HepG2 (cell line): ENCODE results near the gene MYRIP. TPM values are rescaled to one million over a fixed set of nuclear protein-coding genes. Genes with fewer than 3 reads are reported as not detected.

Experiments used
- ATAC-seq: fragments of 200-7000 bp; cut with Tn5 transposase; 3 replicates; pipeline ENCODE4 v1.9.1; 2020; ENCODE audit warnings: mild to moderate bottlenecking, moderate library complexity
- BruUV-seq: library from RNA; stranded (reverse); fragments of 400-500 nt; replicated peaks from 2 replicates; lab custom pipeline; 2021; lab: Mats Ljungman, UMichigan
- CTCF ChIA-PET: fragments of 300-600 bp; formaldehyde crosslinking; extraction: SDS; loops from one replicate; lab custom pipeline; 2021; ENCODE audit warnings: low total read pairs, inconsistent platforms, low intra/inter-chr PET ratio; lab: Yijun Ruan, JAX
- POLR2A ChIA-PET: fragments of 350-600 bp; sonication (Branson Sonifier 250); formaldehyde crosslinking; loops from one replicate; lab custom pipeline; 2020; ENCODE audit warnings: antibody characterized with exemption, inconsistent platforms; lab: Yijun Ruan, JAX
- DNase-seq: peaks from one replicate; pipeline ENCODE4 v3.0.0-alpha.2; 2015; ENCODE audit warnings: low spot score
- FAIRE-seq: peaks from 3 replicates; lab custom pipeline; 2011; peaks lifted over from hg19 to GRCh38; lab: Jason Lieb, UNC
- H2AFZ ChIP-seq: one replicate; pipeline ENCODE4 v1.6.1; 2011; ENCODE audit warnings: low read length, inconsistent platforms
- H3K27ac ChIP-seq: fragments of 300-600 bp; 3 replicates; pipeline ENCODE4 v1.8.0; 2011; ENCODE audit warnings: mixed run types, mild to moderate bottlenecking, mixed read lengths, low read length, inconsistent platforms; ENCODE audit not compliant: insufficient read depth; ENCODE audit errors: extremely low read length
- H3K27me3 ChIP-seq, 2 experiments: fragments of 200-600 bp in 1 of 2; 2 replicates in 1 of 2; 3 replicates in 1 of 2; pipeline versions ENCODE4 v1.6.0 to v1.8.0; 2011; ENCODE audit warnings: low read length in 2 of 2, mild to moderate bottlenecking in 2 of 2, moderate library complexity in 2 of 2, inconsistent platforms in 1 of 2; ENCODE audit not compliant: insufficient read depth in 2 of 2, control insufficient read depth in 1 of 2
- H3K36me3 ChIP-seq, 2 experiments: fragments of 200-600 bp in 1 of 2; replicated peaks in 1 of 2; 2 replicates in 1 of 2; 3 replicates in 1 of 2; pipeline versions ENCODE4 v1.5.1 to v1.8.0; 2011; ENCODE audit warnings: low read length in 2 of 2, inconsistent platforms in 1 of 2; ENCODE audit not compliant: insufficient read depth in 2 of 2, control insufficient read depth in 1 of 2
- H3K4me1 ChIP-seq: 2 replicates; pipeline ENCODE4 v1.5.1; 2012; ENCODE audit warnings: low read length, inconsistent platforms; ENCODE audit not compliant: insufficient read depth
- H3K4me2 ChIP-seq: 2 replicates; pipeline ENCODE4 v1.6.0; 2011; ENCODE audit warnings: low read depth, low read length, inconsistent platforms
- H3K4me3 ChIP-seq, 3 experiments: fragments of 200-600 bp in 1 of 3; sonication (generic), shearing (Covaris generic) in 1 of 3; replicated peaks in 1 of 3; 2 replicates each; pipeline ENCODE4 v1.5.1; 2011 to 2016; ENCODE audit warnings: low read length in 3 of 3, inconsistent platforms in 2 of 3, low read depth in 2 of 3, mild to moderate bottlenecking in 2 of 3, control low read depth in 1 of 3, mixed read lengths in 1 of 3; ENCODE audit not compliant: insufficient read depth in 1 of 3
- H3K79me2 ChIP-seq: one replicate; pipeline ENCODE4 v1.6.1; 2011; ENCODE audit warnings: low read length, inconsistent platforms; ENCODE audit not compliant: insufficient read depth
- H3K9ac ChIP-seq: 2 replicates; pipeline ENCODE4 v1.6.0; 2011; ENCODE audit warnings: mild to moderate bottlenecking, low read depth, low read length, inconsistent platforms; ENCODE audit not compliant: insufficient read depth
- H3K9me3 ChIP-seq: 2 replicates; pipeline ENCODE4 v1.5.1; 2012; ENCODE audit warnings: mild to moderate bottlenecking, low read length
- H4K20me1 ChIP-seq: 2 replicates; pipeline ENCODE4 v1.6.0; 2011; ENCODE audit warnings: inconsistent platforms, mild to moderate bottlenecking, low read length, moderate library complexity; ENCODE audit not compliant: insufficient read depth
- DZIP1 ChIP-seq: sonication (generic); formaldehyde crosslinking; IDR thresholded peaks from 2 replicates; pipeline ENCODE4 v1.5.0; 2020; ENCODE audit warnings: mild to moderate bottlenecking, missing genetic modification reagents
- HIVEP1 ChIP-seq: sonication (generic); formaldehyde crosslinking; IDR thresholded peaks from 2 replicates; pipeline ENCODE4 v1.4.0; 2020; ENCODE audit warnings: mild to moderate bottlenecking, missing genetic modification reagents
- MXI1 ChIP-seq: IDR thresholded peaks from 3 replicates; pipeline ENCODE4 v1.6.1; 2012; ENCODE audit warnings: low read depth, low read length, inconsistent platforms, borderline replicate concordance
- MZF1 ChIP-seq: sonication (generic); formaldehyde crosslinking; IDR thresholded peaks from 2 replicates; pipeline ENCODE4 v1.8.1; 2023; ENCODE audit warnings: mild to moderate bottlenecking, missing genetic modification reagents, borderline replicate concordance
- NFIB ChIP-seq: sonication (generic); formaldehyde crosslinking; IDR thresholded peaks from 2 replicates; pipeline ENCODE4 v1.9.0; 2021; ENCODE audit warnings: missing genetic modification reagents, mild to moderate bottlenecking, borderline replicate concordance
- PHF21A ChIP-seq: sonication (generic); formaldehyde crosslinking; IDR thresholded peaks from 2 replicates; pipeline ENCODE4 v1.5.0; 2020; ENCODE audit warnings: mild to moderate bottlenecking, missing genetic modification reagents
- RBM39 ChIP-seq: fragments of 200-400 bp; formaldehyde crosslinking; IDR thresholded peaks from one replicate; pipeline ENCODE4 v1.6.1; 2018; ENCODE audit warnings: antibody characterized with exemption, mild to moderate bottlenecking, low read depth, low read length; ENCODE audit not compliant: poor library complexity, severe bottlenecking
- SALL2 ChIP-seq: sonication (generic); formaldehyde crosslinking; IDR thresholded peaks from 2 replicates; pipeline ENCODE4 v1.8.1; 2023; ENCODE audit warnings: mild to moderate bottlenecking, missing genetic modification reagents, inconsistent platforms
- SMYD3 ChIP-seq: sonication (generic); formaldehyde crosslinking; IDR thresholded peaks from 2 replicates; pipeline ENCODE4 v1.8.1; 2023; ENCODE audit warnings: mild to moderate bottlenecking, missing genetic modification reagents
- ZBTB46 ChIP-seq: sonication (generic); formaldehyde crosslinking; IDR thresholded peaks from 2 replicates; pipeline ENCODE4 v1.4.0; 2020; ENCODE audit warnings: mild to moderate bottlenecking, missing genetic modification reagents, borderline replicate concordance
- ZBTB8A ChIP-seq: sonication (generic); formaldehyde crosslinking; IDR thresholded peaks from 2 replicates; pipeline ENCODE4 v1.4.0; 2020; ENCODE audit warnings: mild to moderate bottlenecking, low read depth, missing genetic modification reagents, borderline replicate concordance
- ZNF496 ChIP-seq: sonication (generic); formaldehyde crosslinking; IDR thresholded peaks from 2 replicates; pipeline ENCODE4 v1.8.1; 2023; ENCODE audit warnings: mild to moderate bottlenecking, moderate library complexity, missing genetic modification reagents; ENCODE audit not compliant: insufficient replicate concordance
- ZNF605 ChIP-seq: sonication (generic); formaldehyde crosslinking; IDR thresholded peaks from 2 replicates; pipeline ENCODE4 v1.8.0; 2022; ENCODE audit warnings: mild to moderate bottlenecking, missing genetic modification reagents
- ZNF629 ChIP-seq: sonication (generic); formaldehyde crosslinking; conservative IDR thresholded peaks from 2 replicates; pipeline ENCODE4 v1.5.0; 2020; ENCODE audit warnings: missing genetic modification reagents
- ZNF704 ChIP-seq: sonication (generic); formaldehyde crosslinking; IDR thresholded peaks from 2 replicates; pipeline ENCODE4 v1.8.1; 2023; ENCODE audit warnings: mild to moderate bottlenecking, inconsistent platforms, moderate library complexity, missing genetic modification reagents, borderline replicate concordance
- ZNF740 ChIP-seq: sonication (generic); formaldehyde crosslinking; IDR thresholded peaks from 2 replicates; pipeline ENCODE4 v1.4.0; 2020; ENCODE audit warnings: missing genetic modification reagents
- ZNF747 ChIP-seq: sonication (generic); formaldehyde crosslinking; IDR thresholded peaks from 2 replicates; pipeline ENCODE4 v1.8.1; 2023; ENCODE audit warnings: missing genetic modification reagents, mild to moderate bottlenecking, borderline replicate concordance
- WGBS: methylation state at CpG from one replicate; pipeline ENCODE4 v1.1.6; 2017; ENCODE audit warnings: low lambda C conversion rate; 5-methylcytosine and 5-hydroxymethylcytosine counted together
- in situ Hi-C: cut with HindIII; loops from 2 replicates; pipeline ENCODE4 v1.10.0; 2017; ENCODE audit warnings: low pct_unique_long_range_greater_than_20kb; ENCODE audit not compliant: extremely low pct_ligation_motif_present
- intact Hi-C: fragments of 100-400 bp; cut with micrococcal nuclease; formaldehyde crosslinking; loops from one replicate; pipeline ENCODE4 v1.10.0; 2022; ENCODE audit not compliant: unreplicated experiment
- polyA plus RNA-seq, 8 experiments: library from polyadenylated mRNA; depleted of rRNA in 3 of 8; stranded (reverse) in 7 of 8; unstranded in 1 of 8; fragments of >200 nt; fragmentation: Illumina TruSeq in 4 of 8; extraction: Trizol in 4 of 8; gene quantifications; 2 replicates each; pipeline versions ENCODE4 v1.2.1 to v1.2.3, GENCODE V29; 2011 to 2016; ENCODE audit warnings: low read depth in 4 of 8, missing spikeins in 1 of 8, mixed read lengths in 1 of 8; ENCODE audit not compliant: insufficient read depth in 1 of 8
- total RNA-seq, 5 experiments: library from RNA; depleted of rRNA; stranded (reverse); fragments of >200 nt; fragmentation: Illumina TruSeq; extraction: Trizol; gene quantifications; 2 replicates each; pipeline ENCODE4 v1.2.3, GENCODE V29; 2016; ENCODE audit warnings: low read depth in 1 of 5

The MYRIP gene
- total and polyA plus RNA-seq, 2 of the 13 experiments (the other 11 are each of a cell fraction or from before 2014, with no cell fraction given) = 0.64 to 0.84 TPM

GRCh38 chr3:40223856-40224255, 414.4 kb downstream of the MYRIP start:
- no peaks in the 10 kb centered on the region for H3K36me3 ChIP-seq
- in situ Hi-C loops (no loop called here), intact Hi-C loops (no loop called here)
- no peak for DNase-seq
- ChIA-PET CTCF (no interaction called here), POLR2A (no interaction called here)
- no peaks in the 10 kb centered on the region for H3K9me3 ChIP-seq
- H3K9ac ChIP-seq = no peak overlapping the region
- H2AFZ ChIP-seq = no peak overlapping the region
- no peaks in the 10 kb centered on the region for H3K27me3 ChIP-seq
- H4K20me1 ChIP-seq = no peaks in the 10 kb centered on the region
- TF ChIP-seq ZNF629 (CRISPR knock-in tag) = no peak
- TF ChIP-seq MZF1 (CRISPR knock-in tag) = no peak
- TF ChIP-seq ZBTB46 (CRISPR knock-in tag) = no peak
- no peak for TF ChIP-seq ZNF605 (CRISPR knock-in tag)
- TF ChIP-seq ZNF704 (CRISPR knock-in tag) = no peak
- TF ChIP-seq SALL2 (CRISPR knock-in tag) = no peak
- TF ChIP-seq NFIB = no peak
- no peak for TF ChIP-seq ZNF496 (CRISPR knock-in tag)
- no peak for TF ChIP-seq MXI1
- no peak for TF ChIP-seq ZNF747 (CRISPR knock-in tag)
- TF ChIP-seq HIVEP1 (CRISPR knock-in tag) = no peak
- TF ChIP-seq ZBTB8A (CRISPR knock-in tag) = no peak
- TF ChIP-seq DZIP1 (CRISPR knock-in tag) = no peak
- TF ChIP-seq SMYD3 (CRISPR knock-in tag) = no peak
- TF ChIP-seq RBM39 = no peak
- no peak for TF ChIP-seq ZNF740 (CRISPR knock-in tag)
- TF ChIP-seq PHF21A (CRISPR knock-in tag) = no peak
- H3K27ac ChIP-seq = no peak overlapping the region
- 72% methylated on average over 4 of the region's 4 CpGs for WGBS
- no peak overlapping the region for H3K4me2 ChIP-seq
- FAIRE-seq = no peak
- no peaks in the 10 kb centered on the region for H3K79me2 ChIP-seq
- H3K4me1 ChIP-seq = no peaks in the 10 kb centered on the region
- no TSS peak for BruUV-seq
- ATAC-seq = no peak
- no peak overlapping the region for H3K4me3 ChIP-seq
